HepG2 (cell line): ENCODE data around the gene OPRM1. TPM values are rescaled to one million over a fixed set of nuclear protein-coding genes. Genes with fewer than 3 reads are reported as not detected.

Experiments
- ATAD3A ChIP-seq: sonication (generic); formaldehyde crosslinking; IDR thresholded peaks from 2 replicates; pipeline ENCODE4 v1.4.0; 2020; ENCODE audit warnings: missing genetic modification reagents
- CEBPG ChIP-seq: IDR thresholded peaks from 2 replicates; pipeline ENCODE4 v1.6.1; 2016
- EZH2 ChIP-seq: conservative IDR thresholded peaks from 2 replicates; pipeline ENCODE4 v1.6.1; 2012; ENCODE audit warnings: mild to moderate bottlenecking, low read depth, low read length, moderate library complexity
- FOXO1 ChIP-seq: sonication (generic); formaldehyde crosslinking; IDR thresholded peaks from 2 replicates; pipeline ENCODE4 v1.4.0; 2020; ENCODE audit warnings: missing genetic modification reagents
- HDAC2 ChIP-seq: sonication (generic); formaldehyde crosslinking; IDR thresholded peaks from 2 replicates; pipeline ENCODE4 v1.4.0; 2020; ENCODE audit warnings: missing genetic modification reagents
- IRF2 ChIP-seq: IDR thresholded peaks from 2 replicates; pipeline ENCODE4 v1.6.1; 2018; ENCODE audit warnings: missing genetic modification reagents, missing compliant biosample characterization
- JUNB ChIP-seq: sonication (generic); formaldehyde crosslinking; IDR thresholded peaks from 2 replicates; pipeline ENCODE4 v1.8.0; 2022; ENCODE audit warnings: missing genetic modification reagents, mild to moderate bottlenecking, borderline replicate concordance
- MXD4 ChIP-seq: IDR thresholded peaks from 2 replicates; pipeline ENCODE4 v1.6.1; 2016; ENCODE audit warnings: mild to moderate bottlenecking, missing biosample characterization, missing genetic modification reagents
- PHF5A ChIP-seq: IDR thresholded peaks from one replicate; pipeline ENCODE4 v1.6.1; 2018; ENCODE audit warnings: low read depth, missing genetic modification reagents; ENCODE audit not compliant: unreplicated experiment
- POLR2A ChIP-seq, 2 experiments: IDR thresholded peaks; 2 replicates each; pipeline ENCODE4 v1.6.1; 2011; ENCODE audit warnings: low read depth in 2 of 2, low read length in 2 of 2, mild to moderate bottlenecking in 1 of 2, moderate library complexity in 1 of 2; ENCODE audit not compliant: insufficient read depth in 1 of 2
- SKI ChIP-seq: fragments of 450-650 bp; IDR thresholded peaks from one replicate; pipeline ENCODE4 v1.6.1; 2018; ENCODE audit warnings: mild to moderate bottlenecking; ENCODE audit not compliant: partially characterized antibody
- SOX5 ChIP-seq: IDR thresholded peaks from 2 replicates; pipeline ENCODE4 v1.6.1; 2016; ENCODE audit warnings: borderline replicate concordance
- ZNF121 ChIP-seq: sonication (generic); formaldehyde crosslinking; IDR thresholded peaks from 2 replicates; pipeline ENCODE4 v1.5.0; 2020; ENCODE audit warnings: mild to moderate bottlenecking, missing genetic modification reagents
- ZNF317 ChIP-seq: sonication (generic); formaldehyde crosslinking; IDR thresholded peaks from 2 replicates; pipeline ENCODE4 v1.5.0; 2020; ENCODE audit warnings: mild to moderate bottlenecking, missing genetic modification reagents
- ZNF557 ChIP-seq: sonication (generic); formaldehyde crosslinking; IDR thresholded peaks from 2 replicates; pipeline ENCODE4 v1.4.0; 2020; ENCODE audit warnings: missing genetic modification reagents
- ZNF672 ChIP-seq: sonication (generic); formaldehyde crosslinking; IDR thresholded peaks from 2 replicates; pipeline ENCODE4 v1.8.1; 2022; ENCODE audit warnings: missing genetic modification reagents
- ZNF7 ChIP-seq: IDR thresholded peaks from 2 replicates; pipeline ENCODE4 v1.6.1; 2016; ENCODE audit warnings: missing biosample characterization, missing genetic modification reagents
- ZNF777 ChIP-seq: sonication (generic); formaldehyde crosslinking; IDR thresholded peaks from 2 replicates; pipeline ENCODE4 v1.4.0; 2020; ENCODE audit warnings: missing genetic modification reagents
- polyA plus RNA-seq, 8 experiments: library from polyadenylated mRNA; depleted of rRNA in 3 of 8; stranded (reverse) in 7 of 8; unstranded in 1 of 8; fragments of >200 nt; fragmentation: Illumina TruSeq in 4 of 8; extraction: Trizol in 4 of 8; gene quantifications; 2 replicates each; pipeline versions ENCODE4 v1.2.1 to v1.2.3, GENCODE V29; 2011 to 2016; ENCODE audit warnings: low read depth in 4 of 8, missing spikeins in 1 of 8, mixed read lengths in 1 of 8; ENCODE audit not compliant: insufficient read depth in 1 of 8
- total RNA-seq, 5 experiments: library from RNA; depleted of rRNA; stranded (reverse); fragments of >200 nt; fragmentation: Illumina TruSeq; extraction: Trizol; gene quantifications; 2 replicates each; pipeline ENCODE4 v1.2.3, GENCODE V29; 2016; ENCODE audit warnings: low read depth in 1 of 5
- TF ChIP-seq, protein P1 (sequence below): sonication (generic); formaldehyde crosslinking; IDR thresholded peaks from 2 replicates; pipeline ENCODE4 v1.8.1; 2023; ENCODE audit warnings: mild to moderate bottlenecking, missing genetic modification reagents
- TF ChIP-seq, protein P2 (sequence below): sonication (generic); formaldehyde crosslinking; IDR thresholded peaks from 2 replicates; pipeline ENCODE4 v1.4.0; 2020; ENCODE audit warnings: missing genetic modification reagents, borderline replicate concordance
- TF ChIP-seq, protein P3 (sequence below): sonication (generic); formaldehyde crosslinking; IDR thresholded peaks from 2 replicates; pipeline ENCODE4 v1.5.0; 2020; ENCODE audit warnings: missing genetic modification reagents, mild to moderate bottlenecking, borderline replicate concordance
- TF ChIP-seq, protein P4 (sequence below): sonication (generic); formaldehyde crosslinking; IDR thresholded peaks from 2 replicates; pipeline ENCODE4 v1.5.0; 2020; ENCODE audit warnings: mild to moderate bottlenecking, missing genetic modification reagents, borderline replicate concordance
- TF ChIP-seq, protein P5 (sequence below): IDR thresholded peaks from 2 replicates; pipeline ENCODE4 v1.6.1; 2016; ENCODE audit warnings: low read depth, borderline replicate concordance
- TF ChIP-seq, protein P6 (sequence below): sonication (generic); formaldehyde crosslinking; IDR thresholded peaks from 2 replicates; pipeline ENCODE4 v1.9.0; 2022; ENCODE audit warnings: low read depth, missing genetic modification reagents

Gene OPRM1
- total and polyA plus RNA-seq, 2 of the 13 experiments (the other 11 are each of a cell fraction or from before 2014, with no cell fraction given): not detected

DNA sequence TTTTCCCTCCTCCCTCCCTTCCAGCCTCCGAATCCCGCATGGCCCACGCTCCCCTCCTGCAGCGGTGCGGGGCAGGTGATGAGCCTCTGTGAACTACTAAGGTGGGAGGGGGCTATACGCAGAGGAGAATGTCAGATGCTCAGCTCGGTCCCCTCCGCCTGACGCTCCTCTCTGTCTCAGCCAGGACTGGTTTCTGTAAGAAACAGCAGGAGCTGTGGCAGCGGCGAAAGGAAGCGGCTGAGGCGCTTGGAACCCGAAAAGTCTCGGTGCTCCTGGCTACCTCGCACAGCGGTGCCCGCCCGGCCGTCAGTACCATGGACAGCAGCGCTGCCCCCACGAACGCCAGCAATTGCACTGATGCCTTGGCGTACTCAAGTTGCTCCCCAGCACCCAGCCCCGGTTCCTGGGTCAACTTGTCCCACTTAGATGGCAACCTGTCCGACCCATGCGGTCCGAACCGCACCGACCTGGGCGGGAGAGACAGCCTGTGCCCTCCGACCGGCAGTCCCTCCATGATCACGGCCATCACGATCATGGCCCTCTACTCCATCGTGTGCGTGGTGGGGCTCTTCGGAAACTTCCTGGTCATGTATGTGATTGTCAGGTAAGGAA, at the start of gene OPRM1 (continued):
- TF ChIP-seq EZH2 (no peak), ATAD3A (CRISPR knock-in tag) (0 out of 2 replicates have a peak, but pooled peaks have one; percentile 93), ZNF7 (CRISPR knock-in tag) (no peak), ZNF557 (CRISPR knock-in tag) (0 out of 2 replicates have a peak, but pooled peaks have one; percentile 73), ZNF672 (CRISPR knock-in tag) (0 out of 2 replicates have a peak, but pooled peaks have one; percentile 46), SOX5 (CRISPR knock-in tag) (no peak), ZNF777 (CRISPR knock-in tag) (peak; percentile 55), IRF2 (CRISPR knock-in tag) (peak; percentile 44; the same call in 1 of the 2 replicates), ZNF121 (CRISPR knock-in tag) (no peak), SKI (no peak), CEBPG (CRISPR knock-in tag) (peak; percentile 28; the same call in 1 of the 2 replicates), FOXO1 (peak; percentile 68; the same call in 1 of the 2 replicates), MXD4 (peak; percentile 51; the same call in 1 of the 2 replicates), ZNF317 (CRISPR knock-in tag) (no peak), HDAC2 (CRISPR knock-in tag) (peak; percentile 64; the same call in 1 of the 2 replicates), POLR2A (IDR thresholded peaks at IDR 0.05; ENCODE audit: insufficient read depth in 1 of 2, low read depth in 2 of 2, low read length in 2 of 2) (no peak), PHF5A (no peak), JUNB (0 out of 2 replicates have a peak, but pooled peaks have one; percentile 61)
- TF ChIP-seq, protein P1, sequence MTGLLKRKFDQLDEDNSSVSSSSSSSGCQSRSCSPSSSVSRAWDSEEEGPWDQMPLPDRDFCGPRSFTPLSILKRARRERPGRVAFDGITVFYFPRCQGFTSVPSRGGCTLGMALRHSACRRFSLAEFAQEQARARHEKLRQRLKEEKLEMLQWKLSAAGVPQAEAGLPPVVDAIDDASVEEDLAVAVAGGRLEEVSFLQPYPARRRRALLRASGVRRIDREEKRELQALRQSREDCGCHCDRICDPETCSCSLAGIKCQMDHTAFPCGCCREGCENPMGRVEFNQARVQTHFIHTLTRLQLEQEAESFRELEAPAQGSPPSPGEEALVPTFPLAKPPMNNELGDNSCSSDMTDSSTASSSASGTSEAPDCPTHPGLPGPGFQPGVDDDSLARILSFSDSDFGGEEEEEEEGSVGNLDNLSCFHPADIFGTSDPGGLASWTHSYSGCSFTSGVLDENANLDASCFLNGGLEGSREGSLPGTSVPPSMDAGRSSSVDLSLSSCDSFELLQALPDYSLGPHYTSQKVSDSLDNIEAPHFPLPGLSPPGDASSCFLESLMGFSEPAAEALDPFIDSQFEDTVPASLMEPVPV: peak; percentile 47; the same call in 1 of the 2 replicates
- TF ChIP-seq, protein P2, sequence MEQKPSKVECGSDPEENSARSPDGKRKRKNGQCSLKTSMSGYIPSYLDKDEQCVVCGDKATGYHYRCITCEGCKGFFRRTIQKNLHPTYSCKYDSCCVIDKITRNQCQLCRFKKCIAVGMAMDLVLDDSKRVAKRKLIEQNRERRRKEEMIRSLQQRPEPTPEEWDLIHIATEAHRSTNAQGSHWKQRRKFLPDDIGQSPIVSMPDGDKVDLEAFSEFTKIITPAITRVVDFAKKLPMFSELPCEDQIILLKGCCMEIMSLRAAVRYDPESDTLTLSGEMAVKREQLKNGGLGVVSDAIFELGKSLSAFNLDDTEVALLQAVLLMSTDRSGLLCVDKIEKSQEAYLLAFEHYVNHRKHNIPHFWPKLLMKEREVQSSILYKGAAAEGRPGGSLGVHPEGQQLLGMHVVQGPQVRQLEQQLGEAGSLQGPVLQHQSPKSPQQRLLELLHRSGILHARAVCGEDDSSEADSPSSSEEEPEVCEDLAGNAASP (CRISPR knock-in tag): peak; percentile 74
- TF ChIP-seq, protein P3, sequence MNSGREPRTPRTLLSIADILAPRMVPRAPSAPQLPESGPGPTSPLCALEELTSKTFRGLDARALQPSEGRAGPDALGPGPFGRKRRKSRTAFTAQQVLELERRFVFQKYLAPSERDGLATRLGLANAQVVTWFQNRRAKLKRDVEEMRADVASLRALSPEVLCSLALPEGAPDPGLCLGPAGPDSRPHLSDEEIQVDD: peak; percentile 79; the same call in 1 of the 2 replicates
- TF ChIP-seq, protein P4, sequence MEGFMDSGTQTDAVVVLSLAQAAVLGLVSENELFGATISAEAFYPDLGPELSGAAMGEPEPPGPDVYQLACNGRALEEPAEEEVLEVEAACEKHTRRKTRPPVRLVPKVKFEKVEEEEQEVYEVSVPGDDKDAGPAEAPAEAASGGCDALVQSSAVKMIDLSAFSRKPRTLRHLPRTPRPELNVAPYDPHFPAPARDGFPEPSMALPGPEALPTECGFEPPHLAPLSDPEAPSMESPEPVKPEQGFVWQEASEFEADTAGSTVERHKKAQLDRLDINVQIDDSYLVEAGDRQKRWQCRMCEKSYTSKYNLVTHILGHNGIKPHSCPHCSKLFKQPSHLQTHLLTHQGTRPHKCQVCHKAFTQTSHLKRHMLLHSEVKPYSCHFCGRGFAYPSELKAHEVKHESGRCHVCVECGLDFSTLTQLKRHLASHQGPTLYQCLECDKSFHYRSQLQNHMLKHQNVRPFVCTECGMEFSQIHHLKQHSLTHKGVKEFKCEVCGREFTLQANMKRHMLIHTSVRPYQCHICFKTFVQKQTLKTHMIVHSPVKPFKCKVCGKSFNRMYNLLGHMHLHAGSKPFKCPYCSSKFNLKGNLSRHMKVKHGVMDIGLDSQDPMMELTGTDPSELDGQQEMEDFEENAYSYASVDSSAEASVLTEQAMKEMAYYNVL (CRISPR knock-in tag): no peak
- TF ChIP-seq, protein P5, sequence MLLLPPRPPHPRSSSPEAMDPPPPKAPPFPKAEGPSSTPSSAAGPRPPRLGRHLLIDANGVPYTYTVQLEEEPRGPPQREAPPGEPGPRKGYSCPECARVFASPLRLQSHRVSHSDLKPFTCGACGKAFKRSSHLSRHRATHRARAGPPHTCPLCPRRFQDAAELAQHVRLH (CRISPR knock-in tag): 0 out of 2 replicates have a peak, but pooled peaks have one; percentile 68
- TF ChIP-seq, protein P6, sequence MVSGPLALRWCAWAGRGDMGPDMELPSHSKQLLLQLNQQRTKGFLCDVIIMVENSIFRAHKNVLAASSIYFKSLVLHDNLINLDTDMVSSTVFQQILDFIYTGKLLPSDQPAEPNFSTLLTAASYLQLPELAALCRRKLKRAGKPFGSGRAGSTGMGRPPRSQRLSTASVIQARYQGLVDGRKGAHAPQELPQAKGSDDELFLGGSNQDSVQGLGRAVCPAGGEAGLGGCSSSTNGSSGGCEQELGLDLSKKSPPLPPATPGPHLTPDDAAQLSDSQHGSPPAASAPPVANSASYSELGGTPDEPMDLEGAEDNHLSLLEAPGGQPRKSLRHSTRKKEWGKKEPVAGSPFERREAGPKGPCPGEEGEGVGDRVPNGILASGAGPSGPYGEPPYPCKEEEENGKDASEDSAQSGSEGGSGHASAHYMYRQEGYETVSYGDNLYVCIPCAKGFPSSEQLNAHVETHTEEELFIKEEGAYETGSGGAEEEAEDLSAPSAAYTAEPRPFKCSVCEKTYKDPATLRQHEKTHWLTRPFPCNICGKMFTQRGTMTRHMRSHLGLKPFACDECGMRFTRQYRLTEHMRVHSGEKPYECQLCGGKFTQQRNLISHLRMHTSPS (CRISPR knock-in tag): peak; percentile 57; the same call in 1 of the 2 replicates
